ENCODE results near the gene TNFSF13B. TPM values are rescaled to one million over a fixed set of nuclear protein-coding genes. Genes with fewer than 3 reads are reported as not detected.

Gene TNFSF13B
- total and polyA plus RNA-seq, 2 of the 8 experiments (the other 6 are each of a cell fraction or from before 2014, with no cell fraction given), result not detected

GRCh38 chr13:108316413-108316812 is 46.9 kb downstream of the TNFSF13B start:
- no peaks in the 10 kb centered on the region for H3K79me2 ChIP-seq (ENCODE audit: control insufficient read depth in 1 of 2, insufficient read depth in 2 of 2, low read length in 2 of 2)
- H2BK15ac ChIP-seq (ENCODE audit: low read length), result no peak overlapping the region
- no peak overlapping the region for H2BK5ac ChIP-seq (ENCODE audit: low read depth, low read length)
- H3K4me2 ChIP-seq (ENCODE audit: insufficient read depth in 1 of 2, low read depth in 2 of 2, low read length in 2 of 2), result no peak overlapping the region
- no peak overlapping the region for H3K18ac ChIP-seq (ENCODE audit: extremely low read depth, low read length)
- no peak overlapping the region for H2AK5ac ChIP-seq (ENCODE audit: low read depth, low read length)
- no peaks in the 10 kb centered on the region for H3K36me3 ChIP-seq (ENCODE audit: control insufficient read depth in 2 of 4, insufficient read depth in 4 of 4, low read length in 3 of 4)
- no peaks in the 10 kb centered on the region for H3K23me2 ChIP-seq (ENCODE audit: low read depth, low read length)
- H3K4ac ChIP-seq (replicated peaks; ENCODE audit: insufficient read length, low read depth, low read length), result no peak overlapping the region
- no peak overlapping the region for H4K8ac ChIP-seq (ENCODE audit: extremely low read depth, insufficient read depth, low read length)
- H3K23ac ChIP-seq (ENCODE audit: insufficient read length), result no peak overlapping the region
- H3K27ac ChIP-seq (ENCODE audit: low read depth, low read length), result no peak overlapping the region
- ChIA-PET CTCF (ENCODE audit: partially characterized antibody) (interaction anchor here (1.3 kb wide), 1 partner anchor 236 kb away, joined by 4 read pairs; no protein-coding TSS in a partner anchor), POLR2A (ENCODE audit: partially characterized antibody) (no interaction called here)
- H3K27me3 ChIP-seq (replicated peaks in 1 of 4; ENCODE audit: control insufficient read depth in 3 of 4, extremely low read depth in 1 of 4, insufficient read depth in 3 of 4, low read length in 3 of 4), result no peaks in the 10 kb centered on the region
- H4K91ac ChIP-seq (replicated peaks; ENCODE audit: insufficient read length, low read length), result no peak overlapping the region
- no peak overlapping the region for H4K5ac ChIP-seq (ENCODE audit: insufficient read length, low read depth, low read length)
- DNase-seq (ENCODE audit: low read depth in 1 of 2, low spot score in 2 of 2), result no peak
- H2BK12ac ChIP-seq (ENCODE audit: low read depth, low read length), result no peak overlapping the region
- H3K79me1 ChIP-seq (ENCODE audit: low read depth, low read length), result no peaks in the 10 kb centered on the region
- H3K9ac ChIP-seq (replicated peaks in 1 of 4; ENCODE audit: extremely low read depth in 1 of 4, low read depth in 3 of 4, low read length in 3 of 4), result no peak overlapping the region
- no peaks in the 10 kb centered on the region; a peak in 1 of 4 replicates for H3K9me3 ChIP-seq (ENCODE audit: insufficient read depth in 2 of 2, low read depth in 1 of 2, low read length in 1 of 2)
- FAIRE-seq, result no peak
- 89% methylated on average over 4 of the region's 4 CpGs; no CpG with 5 or more reads in 1 of the 2 experiments for WGBS, 2 experiments (ENCODE audit: extremely low coverage in 1 of 2, insufficient coverage in 1 of 2, insufficient read length in 1 of 2, insufficient replicate concordance in 2 of 2, low coverage in 1 of 2, low lambda C conversion rate in 2 of 2, missing lambda C conversion rate in 1 of 2)
- H2BK120ac ChIP-seq (replicated peaks; ENCODE audit: low read depth, low read length), result no peak overlapping the region
- no peak overlapping the region for H2AFZ ChIP-seq (ENCODE audit: low read length)
- H4K20me1 ChIP-seq (replicated peaks in 1 of 2; ENCODE audit: control insufficient read depth in 1 of 2, insufficient read depth in 2 of 2, low read length in 2 of 2), result no peaks in the 10 kb centered on the region
- no peak overlapping the region for H3K56ac ChIP-seq (replicated peaks; ENCODE audit: insufficient read length, low read depth, low read length)
- H3K4me1 ChIP-seq (replicated peaks in 1 of 4; ENCODE audit: control insufficient read depth in 3 of 4, insufficient read depth in 4 of 4, low read length in 3 of 4), result no peaks in the 10 kb centered on the region
- no peak overlapping the region for H3K4me3 ChIP-seq (ENCODE audit: extremely low read depth in 1 of 4, insufficient read depth in 2 of 4, low read depth in 3 of 4, low read length in 4 of 4)
- H2BK20ac ChIP-seq (ENCODE audit: low read length), result no peak overlapping the region
- H3K14ac ChIP-seq (ENCODE audit: insufficient read length), result no peak overlapping the region
- TF ChIP-seq CEBPB (IDR thresholded peaks at IDR 0.05; ENCODE audit: low read depth, low read length) (no peak), HDAC6 (IDR thresholded peaks at IDR 0.05; ENCODE audit: low read depth, low read length) (no peak), KDM4A (IDR thresholded peaks at IDR 0.05; ENCODE audit: low read depth, low read length, severe bottlenecking) (no peak), MAX (IDR thresholded peaks at IDR 0.05) (no peak)

All from H1 (cell line).